Measurements from ENCODE around the gene ERICH4. TPM values are rescaled to one million over a fixed set of nuclear protein-coding genes. Genes with fewer than 3 reads are reported as not detected.
"Not testable (repeated sequence)": the region's sequence is repeated elsewhere in the genome, so short reads cannot be mapped to it uniquely, and the experiment has no call there.

The ERICH4 gene
- polyA plus RNA-seq, 1 of the 3 experiments (the other 2 are of a cell fraction), result not detected

DNA sequence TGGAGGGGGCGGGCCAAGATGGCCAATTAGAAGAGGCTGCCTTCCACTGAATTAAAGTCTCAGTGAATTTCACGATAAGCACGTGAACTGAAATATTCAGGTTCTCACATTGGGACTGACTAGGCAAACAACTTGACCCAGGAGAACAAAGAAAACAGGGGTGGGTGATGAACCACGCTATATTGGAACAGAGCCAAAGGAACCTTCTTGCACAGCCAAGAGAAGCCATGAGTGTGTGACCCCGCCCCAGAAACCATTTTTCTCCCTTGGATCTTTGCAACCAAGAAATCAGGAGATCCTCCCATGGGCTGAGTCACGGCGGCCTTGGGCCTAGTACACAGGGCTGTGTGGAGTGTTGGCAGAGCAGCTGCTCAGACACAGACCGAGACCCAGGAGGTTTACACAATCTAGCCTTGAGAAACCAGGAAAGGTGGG is 36.8 kb downstream of the ERICH4 start:
- TF ChIP-seq GABPA (IDR thresholded peaks at IDR 0.05; ENCODE audit: low read depth) (no peak), FOXM1 (IDR thresholded peaks at IDR 0.05; ENCODE audit: low read depth) (no peak), EP300 (IDR thresholded peaks at IDR 0.05; ENCODE audit: borderline replicate concordance in 1 of 2, low read depth in 1 of 2, low read length in 1 of 2) (no peak)
- no peaks in the 10 kb centered on the region for H3K9me2 ChIP-seq
- 20% methylated on average over 8 of the region's 8 CpGs for WGBS (ENCODE audit: low lambda C conversion rate)
- no peak overlapping the region for H3K4me2 ChIP-seq
- H3K4me3 ChIP-seq (ENCODE audit: low read depth in 2 of 2, low read length in 1 of 2), result no peak overlapping the region
- H3F3A ChIP-seq (replicated peaks; ENCODE audit: insufficient read depth), result no peaks in the 10 kb centered on the region
- peak overlapping the region; percentile 70; the same call in 1 of the 2 replicates for H2AFZ ChIP-seq (ENCODE audit: low read depth)
- CTCF ChIA-PET, result interaction anchor here (0.8 to 1.1 kb wide), 2 partner anchors 91 kb away, joined by 3 to 4 read pairs; no protein-coding TSS in a partner anchor
- H3K4me1 ChIP-seq (ENCODE audit: control insufficient read depth in 1 of 2, insufficient read depth in 2 of 2, low read depth in 1 of 2, low read length in 1 of 2), result no peaks in the 10 kb centered on the region
- no peak for DNase-seq
- no peaks in the 10 kb centered on the region for H4K20me1 ChIP-seq (ENCODE audit: insufficient read depth)
- H3K9ac ChIP-seq, result no peak overlapping the region
- H3K36me3 ChIP-seq (replicated peaks in 1 of 2; ENCODE audit: control insufficient read depth in 1 of 2, insufficient read depth in 2 of 2, low read length in 1 of 2), result no peaks in the 10 kb centered on the region
- no peaks in the 10 kb centered on the region for H3K9me3 ChIP-seq
- H3K27ac ChIP-seq (ENCODE audit: low read depth in 2 of 2, low read length in 1 of 2), result no peak overlapping the region
- H3K79me2 ChIP-seq (ENCODE audit: insufficient read depth), result no peaks in the 10 kb centered on the region
- H3K27me3 ChIP-seq (ENCODE audit: insufficient read depth), result peaks cover 54% of the 10 kb centered on the region
- POLR2A ChIA-PET, result no interaction called here

DNA sequence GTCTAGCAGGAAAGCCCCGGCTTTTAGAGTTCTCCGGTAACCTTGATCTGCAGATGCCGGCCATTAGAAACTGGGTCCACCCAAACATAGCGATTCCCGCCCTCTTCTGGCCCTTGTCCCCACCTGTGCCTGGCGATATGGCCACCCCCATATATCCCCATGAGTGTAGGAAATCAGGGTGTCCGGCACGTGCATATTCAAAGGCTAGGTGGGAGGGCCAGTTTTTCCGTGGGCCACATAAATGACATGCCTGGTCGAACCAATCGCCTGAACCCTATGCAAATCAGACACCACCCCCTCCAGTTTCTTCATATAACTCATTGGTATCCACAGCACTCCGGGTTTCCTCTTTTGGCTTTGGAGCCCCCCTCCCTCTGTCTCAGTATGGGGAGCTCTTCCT is 37.4 kb downstream of the ERICH4 start:
- H3K9me2 ChIP-seq, result no peaks in the 10 kb centered on the region
- no peak for TF ChIP-seq GABPA (IDR thresholded peaks at IDR 0.05; ENCODE audit: low read depth)
- no peak for TF ChIP-seq MXI1 (IDR thresholded peaks at IDR 0.05; ENCODE audit: low read depth, low read length)
- TF ChIP-seq GATA2 (CRISPR knock-in tag; IDR thresholded peaks at IDR 0.05), result no peak
- no peak for TF ChIP-seq RFX5 (IDR thresholded peaks at IDR 0.05; ENCODE audit: low read length)
- no peak for TF ChIP-seq TCF12 (IDR thresholded peaks at IDR 0.05)
- TF ChIP-seq ELF1 (IDR thresholded peaks at IDR 0.05), result no peak
- TF ChIP-seq RCOR1 (IDR thresholded peaks at IDR 0.05; ENCODE audit: low read length), result no peak
- no peak for TF ChIP-seq RXRA (IDR thresholded peaks at IDR 0.05; ENCODE audit: borderline replicate concordance, low read depth)
- no peak overlapping the region for H3K9ac ChIP-seq
- no peaks in the 10 kb centered on the region for H3K36me3 ChIP-seq (replicated peaks in 1 of 2; ENCODE audit: control insufficient read depth in 1 of 2, insufficient read depth in 2 of 2, low read length in 1 of 2)
- H3K79me2 ChIP-seq (ENCODE audit: insufficient read depth), result no peaks in the 10 kb centered on the region
- H3K9me3 ChIP-seq, result no peaks in the 10 kb centered on the region
- no peak overlapping the region for H3K4me2 ChIP-seq
- H3K4me1 ChIP-seq (ENCODE audit: control insufficient read depth in 1 of 2, insufficient read depth in 2 of 2, low read depth in 1 of 2, low read length in 1 of 2), result no peaks in the 10 kb centered on the region
- no peak overlapping the region for H2AFZ ChIP-seq (ENCODE audit: low read depth)
- no peak for DNase-seq
- no peaks in the 10 kb centered on the region for H4K20me1 ChIP-seq (ENCODE audit: insufficient read depth)
- WGBS (ENCODE audit: low lambda C conversion rate), result 26% methylated on average over 12 of the region's 12 CpGs
- H3K4me3 ChIP-seq (ENCODE audit: low read depth in 2 of 2, low read length in 1 of 2), result no peak overlapping the region
- CTCF ChIA-PET, result interaction anchor here (1.1 kb wide), 1 partner anchor 90 kb away, joined by 3 read pairs; no protein-coding TSS in a partner anchor
- POLR2A ChIA-PET, result no interaction called here
- H3K27me3 ChIP-seq (ENCODE audit: insufficient read depth), result peaks cover 59% of the 10 kb centered on the region
- H3K27ac ChIP-seq (ENCODE audit: low read depth in 2 of 2, low read length in 1 of 2), result no peak overlapping the region
- H3F3A ChIP-seq (replicated peaks; ENCODE audit: insufficient read depth), result no peaks in the 10 kb centered on the region

DNA sequence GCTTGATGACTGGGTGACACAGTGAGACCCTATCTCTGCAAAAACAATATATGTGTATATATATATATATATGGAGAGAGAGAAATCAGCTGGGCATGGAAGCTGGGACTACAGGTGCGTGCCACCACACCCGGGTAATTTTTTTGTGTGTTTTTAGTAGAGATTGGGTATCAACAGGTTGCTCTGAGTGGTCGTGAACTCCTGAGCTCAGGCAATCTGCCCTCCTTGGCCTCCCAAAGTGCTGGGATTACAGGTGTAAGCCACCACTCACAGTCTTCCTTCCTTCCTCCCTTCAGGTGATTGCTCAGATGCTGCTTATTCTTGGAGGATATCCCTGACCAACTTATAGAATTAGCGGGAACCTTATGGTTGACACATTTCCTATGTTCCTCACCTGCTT is 41.9 kb downstream of the ERICH4 start:
- peaks cover 45% of the 10 kb centered on the region; the same call in 1 of the 2 replicates for H3K27me3 ChIP-seq (ENCODE audit: insufficient read depth)
- DNase-seq, result no peak
- H3F3A ChIP-seq (replicated peaks; ENCODE audit: insufficient read depth), result no peaks in the 10 kb centered on the region
- ChIA-PET POLR2A (no interaction called here), CTCF (interaction anchor here (1.0 kb wide), 1 partner anchor 37 kb away, joined by 3 read pairs; no protein-coding TSS in a partner anchor)
- no peak overlapping the region for H3K4me2 ChIP-seq
- H3K9me3 ChIP-seq, result no peaks in the 10 kb centered on the region
- no peak overlapping the region for H3K27ac ChIP-seq (ENCODE audit: low read depth in 2 of 2, low read length in 1 of 2)
- no peak overlapping the region for H3K4me3 ChIP-seq (ENCODE audit: low read depth in 2 of 2, low read length in 1 of 2)
- no peak overlapping the region for H2AFZ ChIP-seq (ENCODE audit: low read depth)
- H3K4me1 ChIP-seq (ENCODE audit: control insufficient read depth in 1 of 2, insufficient read depth in 2 of 2, low read depth in 1 of 2, low read length in 1 of 2), result no peaks in the 10 kb centered on the region
- H4K20me1 ChIP-seq (ENCODE audit: insufficient read depth), result no peaks in the 10 kb centered on the region
- H3K9me2 ChIP-seq, result no peaks in the 10 kb centered on the region
- no peaks in the 10 kb centered on the region for H3K79me2 ChIP-seq (ENCODE audit: insufficient read depth)
- 5% methylated on average over 4 of the region's 4 CpGs for WGBS (ENCODE audit: low lambda C conversion rate)
- no peak overlapping the region for H3K9ac ChIP-seq
- TF ChIP-seq FOXM1 (IDR thresholded peaks at IDR 0.05; ENCODE audit: low read depth) (no peak), RXRA (IDR thresholded peaks at IDR 0.05; ENCODE audit: borderline replicate concordance, low read depth) (no peak), ELF1 (IDR thresholded peaks at IDR 0.05) (no peak)
- H3K36me3 ChIP-seq (replicated peaks in 1 of 2; ENCODE audit: control insufficient read depth in 1 of 2, insufficient read depth in 2 of 2, low read length in 1 of 2), result no peaks in the 10 kb centered on the region

DNA sequence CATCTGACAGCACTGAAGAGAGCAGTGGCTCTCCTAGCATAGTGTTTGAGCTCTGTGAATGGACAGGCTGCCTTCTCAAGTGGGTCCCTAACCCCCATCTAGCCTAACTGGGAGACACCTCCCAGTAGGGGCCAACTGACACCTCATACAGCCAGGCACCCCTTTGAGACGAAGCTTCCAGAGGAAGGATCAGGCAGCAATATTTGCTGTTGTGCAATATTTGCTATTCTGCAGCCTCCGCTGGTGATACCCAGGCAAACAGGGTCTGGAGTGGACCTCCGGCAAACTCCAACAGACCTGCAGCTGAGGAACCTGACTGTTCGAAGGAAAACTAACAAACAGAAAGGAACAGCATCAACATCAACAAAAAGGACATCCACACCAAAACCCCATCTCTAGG is 44.0 kb downstream of the ERICH4 start:
- 4% methylated on average over 4 of the region's 4 CpGs for WGBS (ENCODE audit: low lambda C conversion rate)
- POLR2A ChIA-PET; H3K27ac ChIP-seq (ENCODE audit: low read depth in 2 of 2, low read length in 1 of 2); H3K36me3 ChIP-seq (replicated peaks in 1 of 2; ENCODE audit: control insufficient read depth in 1 of 2, insufficient read depth in 2 of 2, low read length in 1 of 2); H2AFZ ChIP-seq (ENCODE audit: low read depth); H4K20me1 ChIP-seq (ENCODE audit: insufficient read depth); H3K4me2 ChIP-seq; H3K4me3 ChIP-seq (ENCODE audit: low read depth in 2 of 2, low read length in 1 of 2); DNase-seq; H3F3A ChIP-seq (replicated peaks; ENCODE audit: insufficient read depth); H3K9ac ChIP-seq; H3K79me2 ChIP-seq (ENCODE audit: insufficient read depth); H3K9me2 ChIP-seq; H3K4me1 ChIP-seq (ENCODE audit: control insufficient read depth in 1 of 2, insufficient read depth in 2 of 2, low read depth in 1 of 2, low read length in 1 of 2); H3K9me3 ChIP-seq: not testable (repeated sequence)
- H3K27me3 ChIP-seq (ENCODE audit: insufficient read depth), result peaks cover 38% of the 10 kb centered on the region; the same call in 1 of the 2 replicates
- CTCF ChIA-PET, result interaction anchor here (1.7 kb wide), 1 partner anchor 38 kb away, joined by 6 read pairs; no protein-coding TSS in a partner anchor

Data from SK-N-SH (cell line).